Omental fat pad (tissue), 4 donors: Measurements from ENCODE around the gene STUM. TPM values are rescaled to one million over a fixed set of nuclear protein-coding genes. Genes with fewer than 3 reads are reported as not detected.

Experiments
- ATAC-seq: fragments of 150-250 bp; one replicate; pipeline ENCODE4 v1.9.1; 2016; ENCODE audit warnings: mild to moderate bottlenecking, moderate library complexity; ENCODE audit not compliant: low FRiP score
- DNase-seq: peaks from one replicate; pipeline ENCODE4 v3.0.0-alpha.2; 2019; ENCODE audit warnings: low spot score
- CTCF ChIP-seq, 3 donors: fragments of 450-650 bp; IDR thresholded peaks; one replicate each; pipeline ENCODE4 v1.5.1; 2016 to 2017; ENCODE audit warnings: antibody characterized with exemption in 3 of 3, mild to moderate bottlenecking in 3 of 3, moderate library complexity in 2 of 3
- total RNA-seq, 4 donors: library from RNA; depleted of rRNA; stranded (reverse); fragments of >200 nt; gene quantifications; one replicate each; pipeline ENCODE4 v1.1.0, GENCODE V29; 2016

The STUM gene
- total RNA-seq, 4 donors from 2014 or later, result 1.9 to 2.8 (median 2.2) TPM

- TF ChIP-seq CTCF (IDR thresholded peaks at IDR 0.05), result no peak
- DNase-seq (no peak), ATAC-seq (peak; percentile 30)
Measured at GRCh38 chr1:226568077-226568831, 19.7 kb downstream of the STUM start.

- no peak for ATAC-seq
- no peak for TF ChIP-seq CTCF (IDR thresholded peaks at IDR 0.05)
- DNase-seq, result no peak
Measured at GRCh38 chr1:226568975-226569741, 20.6 kb downstream of the STUM start.

- no peak for DNase-seq
- no peak for ATAC-seq
- TF ChIP-seq CTCF (IDR thresholded peaks at IDR 0.05), result no peak
Measured at GRCh38 chr1:226569879-226570547, 21.4 kb downstream of the STUM start.

- DNase-seq (no peak), ATAC-seq (no peak)
- no peak for TF ChIP-seq CTCF (IDR thresholded peaks at IDR 0.05)
Measured at GRCh38 chr1:226571893-226572292, 23.3 kb downstream of the STUM start.

GRCh38 chr1:226572325-226572726, 23.8 kb downstream of the STUM start:
- DNase-seq (no peak), ATAC-seq (no peak)
- TF ChIP-seq CTCF (IDR thresholded peaks at IDR 0.05), result no peak

- no peak for DNase-seq
- TF ChIP-seq CTCF (IDR thresholded peaks at IDR 0.05), result no peak
- no peak for ATAC-seq
Measured at GRCh38 chr1:226574044-226574443, 25.5 kb downstream of the STUM start.
